HG03460 (cell line): ENCODE data around the gene PALD1.

Source experiments
- ATAC-seq: cut with Tn5 transposase; IDR thresholded peaks from one replicate; pipeline ENCODE4 v1.9.1; 2021; ENCODE audit not compliant: unreplicated experiment

Gene PALD1

GRCh38 chr10:70478191-70479164, at the start of gene PALD1:
Gene PALD1, plus strand, starts transcription at chr10:70478767. Its CDS starts 47,185 bp downstream, at chr10:70525952.
- no peak for ATAC-seq

- ATAC-seq = no peak
Measured at GRCh38 chr10:70430493-70431445, 47.8 kb upstream of the PALD1 start.

GRCh38 chr10:70432101-70432500, 46.5 kb upstream of the PALD1 start:
- ATAC-seq = no peak

DNA sequence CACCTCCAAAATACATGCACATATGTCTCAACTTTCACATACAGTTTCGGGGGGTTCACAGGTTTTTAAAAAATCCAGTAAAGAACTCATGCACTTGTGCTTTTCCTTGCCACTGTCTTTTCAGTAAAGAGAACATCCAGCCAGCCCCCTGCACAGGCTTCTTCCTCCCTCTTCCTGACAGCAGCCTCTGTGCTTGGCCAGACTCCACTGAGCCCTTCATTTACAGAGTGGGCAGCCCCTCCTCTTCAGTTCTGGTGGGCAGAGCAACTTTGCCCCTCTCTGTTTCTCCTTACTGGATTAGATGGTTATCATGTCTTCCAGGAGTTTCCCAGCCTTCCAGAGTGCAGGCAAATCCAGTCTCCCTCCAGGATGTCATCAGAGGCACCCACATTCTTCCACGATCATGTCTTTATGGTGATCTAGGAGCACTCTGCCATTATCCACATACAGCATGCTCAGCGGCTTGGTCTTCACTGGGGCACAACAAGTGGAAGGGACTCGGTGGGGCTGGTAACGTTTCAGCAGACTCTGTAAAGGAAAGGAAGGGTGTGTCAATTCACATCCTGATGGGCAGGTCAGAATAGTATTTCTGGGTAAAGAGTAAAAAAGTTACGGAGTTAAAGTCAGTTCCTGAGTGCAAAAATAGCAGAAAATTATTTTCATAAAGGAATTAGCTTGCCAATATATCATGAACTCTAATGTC, 45.9 kb upstream of the PALD1 start:
- ATAC-seq = no peak

GRCh38 chr10:70433581-70434280, 44.8 kb upstream of the PALD1 start:
- ATAC-seq = no peak

DNA sequence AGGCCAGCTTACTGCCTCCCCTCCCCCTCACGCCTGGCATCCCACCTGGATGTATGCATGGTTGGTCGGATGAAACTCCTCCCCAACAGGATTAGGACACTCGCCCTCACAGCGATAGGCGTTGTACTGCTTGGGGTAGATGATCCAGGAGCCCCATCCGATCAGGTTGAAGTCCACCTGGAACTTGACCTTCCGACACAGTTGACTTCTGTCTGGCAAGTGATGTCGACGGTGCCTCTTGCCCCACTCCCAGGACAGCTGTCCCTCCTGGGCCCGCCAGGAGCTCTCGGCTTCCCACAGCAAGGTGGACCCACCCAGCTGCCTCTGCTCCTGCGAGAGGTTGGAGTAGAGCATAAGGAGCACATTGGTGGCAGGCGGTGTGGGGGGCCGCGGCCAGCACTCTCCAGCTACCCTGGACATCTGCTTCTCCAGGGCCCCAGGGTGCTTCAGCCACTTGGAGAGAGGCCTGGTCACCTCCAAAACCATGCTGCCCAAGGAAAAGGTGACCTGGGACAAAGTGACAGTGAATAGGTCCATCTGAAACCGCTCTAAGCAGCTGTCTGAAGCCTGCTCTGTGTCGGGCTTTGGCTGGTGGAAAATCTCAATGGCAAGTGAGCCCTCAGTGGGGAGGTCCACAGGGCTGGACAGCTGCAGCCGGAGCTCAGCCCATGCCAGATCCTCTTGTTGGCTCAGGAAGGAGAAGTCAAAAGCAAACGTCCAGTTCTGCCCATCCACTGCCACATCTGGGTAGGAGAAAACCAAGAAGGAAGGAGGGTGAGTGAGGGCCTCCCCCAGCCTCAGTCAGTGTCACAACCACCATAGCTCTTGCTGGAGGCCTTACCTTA, 43.1 kb upstream of the PALD1 start:
- no peak for ATAC-seq

DNA sequence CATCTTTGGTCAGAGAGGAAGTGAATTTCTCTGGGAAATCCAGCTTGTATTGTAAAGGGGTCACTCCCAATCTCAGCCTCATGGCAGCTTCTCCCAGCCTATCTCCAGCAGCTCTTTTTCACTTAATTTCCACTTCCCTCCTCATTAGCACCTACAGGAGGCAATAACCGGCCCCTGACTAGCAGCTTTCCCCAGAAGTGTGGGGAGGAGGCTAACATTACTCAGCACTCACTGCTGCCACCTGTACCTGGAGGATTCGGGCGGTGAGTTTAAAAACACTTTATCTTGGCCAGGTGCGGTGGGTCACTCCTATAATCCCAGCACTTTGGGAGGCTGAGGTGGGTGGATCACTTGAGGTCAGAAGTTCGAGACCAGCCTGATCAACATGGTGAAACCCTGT, 40.8 kb upstream of the PALD1 start:
- no peak for ATAC-seq

DNA sequence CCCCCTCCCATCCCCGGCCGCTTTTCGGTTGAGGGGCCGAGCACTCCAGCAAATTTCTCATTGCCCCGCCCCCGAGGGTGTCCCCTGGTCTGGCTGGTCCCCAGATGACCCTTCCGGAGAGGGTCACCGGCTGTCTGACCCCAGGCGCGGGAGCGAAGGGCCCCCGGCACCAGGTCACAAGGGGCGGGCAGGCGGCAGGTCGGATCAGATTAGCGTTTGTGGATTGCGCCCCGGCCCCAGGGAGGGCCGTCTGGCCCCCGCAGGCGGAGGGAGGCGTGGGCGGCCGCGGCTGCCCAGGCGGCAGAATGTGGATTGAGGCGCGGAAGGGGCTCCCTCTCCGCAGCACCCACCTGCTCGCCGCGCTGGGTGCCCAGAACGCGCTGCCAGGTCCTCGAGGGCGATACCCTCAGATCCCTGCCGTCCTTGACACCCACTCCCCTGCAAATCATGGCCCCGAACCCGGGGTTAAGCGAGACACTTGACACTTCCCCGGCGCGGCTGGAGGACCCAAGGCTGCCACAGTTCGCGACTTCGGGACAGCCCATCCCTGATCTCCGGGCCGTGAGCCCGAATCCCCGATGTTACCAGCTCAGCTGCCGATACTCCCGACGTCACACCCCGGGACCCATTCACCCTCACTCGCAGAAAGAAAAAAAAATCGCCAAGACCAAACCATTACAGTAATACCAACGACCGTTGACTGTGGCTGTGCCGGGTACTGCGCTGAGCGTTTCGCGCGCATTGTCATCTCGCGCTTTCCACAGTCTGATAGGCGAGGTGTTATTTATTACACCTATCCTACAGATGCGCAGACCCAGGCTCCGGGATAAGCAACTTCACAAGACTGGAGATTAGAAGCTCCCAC, 38.0 kb upstream of the PALD1 start:
- ATAC-seq = no peak

DNA sequence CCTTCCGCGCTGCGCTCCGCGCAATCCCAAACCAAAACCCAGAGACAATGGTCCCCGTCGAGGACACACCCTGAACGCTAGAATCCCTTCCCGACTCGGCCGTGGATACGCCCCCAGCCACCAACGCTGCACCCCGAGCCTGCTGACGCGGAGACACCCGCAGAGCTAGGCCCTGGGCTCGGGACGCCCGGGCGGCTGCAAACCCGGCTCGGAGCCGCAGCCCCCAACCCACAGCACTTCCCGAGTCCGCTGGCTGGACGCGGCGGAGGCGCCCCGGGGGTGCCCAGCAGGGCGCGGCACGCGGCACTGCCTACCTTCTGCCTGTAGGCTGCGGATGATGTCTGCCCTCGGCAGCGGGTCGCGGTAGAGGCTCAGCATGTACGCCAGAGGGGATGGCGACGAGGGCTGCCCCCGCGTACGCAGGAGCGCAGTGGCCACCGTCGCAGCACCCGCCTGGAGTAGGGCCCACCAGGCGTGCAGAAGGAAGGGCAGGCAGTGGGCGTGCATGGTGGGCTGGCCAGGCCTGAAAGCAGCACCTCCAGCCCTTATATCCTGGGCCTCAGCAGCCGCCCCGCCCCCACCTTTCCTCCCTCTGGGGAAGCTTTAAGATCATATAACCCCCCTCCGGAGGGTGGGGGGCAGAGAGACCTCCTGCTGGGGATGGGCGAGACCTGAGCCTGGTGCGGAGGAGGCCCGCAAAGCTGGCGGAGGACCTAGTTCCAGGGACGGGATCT, 37.2 kb upstream of the PALD1 start, which contains the start of gene NODAL:
NODAL (minus strand) TSS at position 521 of the 734 bp plus-strand sequence; CDS start at position 507, 14 bp downstream.
- no peak for ATAC-seq

DNA sequence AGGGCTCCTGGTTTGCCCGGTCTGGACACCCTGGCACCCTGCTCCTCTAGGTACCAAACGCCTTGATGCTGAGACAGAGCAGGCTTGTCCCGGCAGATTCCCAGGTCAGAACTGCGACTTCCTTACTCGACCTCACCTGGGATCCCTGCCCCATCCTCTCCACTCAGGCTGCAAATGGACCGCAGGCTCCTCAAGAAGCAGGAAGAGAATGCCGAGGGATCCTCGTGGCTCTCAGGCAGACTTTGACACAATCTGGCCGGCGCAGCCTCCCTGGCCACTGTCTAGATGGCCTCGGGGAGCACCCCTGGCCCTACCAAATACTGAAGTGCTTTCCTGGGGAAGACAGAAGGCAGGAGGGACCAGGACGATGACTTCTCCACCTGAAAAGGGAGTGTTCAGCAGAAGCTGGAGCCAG, 36.7 kb upstream of the PALD1 start:
- no peak for ATAC-seq

DNA sequence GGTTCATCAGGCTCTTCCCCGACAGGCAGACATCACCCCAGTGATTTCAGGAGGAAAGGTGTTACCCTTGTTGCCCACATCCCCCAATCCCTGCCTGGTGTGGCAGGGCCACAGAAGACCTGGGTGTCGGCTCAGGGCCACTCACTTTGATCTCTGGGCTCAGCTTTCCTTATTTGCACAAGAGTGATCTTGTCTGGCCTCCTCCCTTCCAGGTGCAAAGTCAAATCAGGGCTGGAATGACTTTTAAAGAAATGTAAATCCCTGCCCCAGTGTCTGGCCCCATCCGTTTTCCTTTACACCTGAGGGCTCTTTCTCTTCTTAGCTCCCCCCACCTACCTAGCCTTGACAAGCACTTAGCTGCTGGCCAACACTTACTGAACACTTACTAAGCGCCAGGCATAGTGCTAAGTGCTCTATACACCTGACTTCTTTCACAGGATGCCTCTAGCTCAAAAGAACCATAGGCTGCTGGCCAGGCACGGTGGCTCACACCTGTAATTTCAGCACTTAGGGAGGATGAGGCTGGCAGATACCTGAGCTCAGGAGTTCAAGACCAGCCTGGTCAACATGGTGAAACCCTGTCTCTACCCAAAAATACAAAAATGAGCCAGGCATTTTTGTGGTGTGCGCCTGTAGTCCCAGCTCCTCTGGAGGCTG, 36.1 kb upstream of the PALD1 start:
- no peak for ATAC-seq

GRCh38 chr10:70444744-70445143, 33.8 kb upstream of the PALD1 start:
- ATAC-seq = no peak

DNA sequence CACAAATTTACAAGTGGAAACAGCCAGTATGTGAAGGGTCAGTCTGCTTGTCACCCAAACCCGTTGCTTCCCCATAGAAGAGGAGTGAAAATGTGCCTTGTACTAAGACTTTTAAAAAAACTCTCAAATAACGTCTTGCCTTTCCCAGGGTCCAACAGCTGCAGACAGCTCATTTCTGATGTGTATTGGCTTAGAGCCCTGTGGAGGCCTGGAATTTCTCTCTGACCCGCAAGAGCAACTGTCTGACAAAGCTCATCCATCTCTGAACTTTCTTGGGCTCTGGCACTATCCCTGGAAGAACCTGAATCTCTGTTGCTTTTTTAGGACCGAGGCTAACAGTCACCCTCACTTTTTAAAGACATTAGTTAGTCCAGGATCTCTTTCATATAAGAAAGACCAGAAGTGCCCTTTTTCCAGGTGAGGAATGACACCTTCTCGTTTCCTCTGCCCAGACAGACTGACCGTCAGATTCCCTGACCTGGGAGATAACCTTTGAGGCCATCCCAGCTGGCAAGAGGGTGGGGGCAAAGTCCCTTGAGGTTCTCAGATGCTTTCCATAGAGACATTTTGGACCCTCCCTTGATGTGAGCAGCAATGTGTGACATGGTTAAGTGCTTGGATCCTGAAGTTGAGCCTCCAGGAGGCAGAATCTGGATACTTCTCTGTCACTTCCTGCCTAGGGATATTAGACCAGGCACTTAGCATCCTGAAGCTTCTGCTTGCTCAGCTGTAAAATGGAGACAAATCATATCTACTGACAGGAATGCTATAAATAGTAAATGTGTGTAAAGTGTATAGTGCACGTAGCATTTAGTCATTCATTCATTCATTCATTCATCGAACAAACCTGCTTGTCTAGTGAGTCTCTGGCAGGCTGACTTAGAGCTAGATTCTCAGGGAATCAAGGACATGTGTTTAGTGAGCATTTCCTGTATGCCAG, 32.6 kb upstream of the PALD1 start:
- ATAC-seq = no peak

DNA sequence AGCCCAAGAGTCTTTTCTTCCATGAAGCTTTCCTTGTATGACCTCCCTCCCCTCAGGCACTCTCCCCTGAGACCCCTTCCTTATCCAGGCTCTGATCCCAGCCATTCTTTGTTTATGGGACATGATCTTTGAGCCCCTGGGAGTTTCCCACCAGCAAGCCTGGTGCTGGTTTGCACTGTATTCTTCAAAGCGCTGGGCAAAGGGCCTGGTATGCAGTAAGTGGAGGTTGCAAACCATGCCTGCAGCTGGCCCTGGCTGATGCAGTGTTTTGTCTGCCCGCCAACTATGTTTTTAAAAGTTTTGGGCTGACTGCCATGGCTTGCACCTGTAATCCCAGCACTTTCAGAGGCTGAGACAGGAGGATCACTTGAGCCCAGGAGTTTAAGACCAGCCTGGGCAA, 30.3 kb upstream of the PALD1 start:
- no peak for ATAC-seq

DNA sequence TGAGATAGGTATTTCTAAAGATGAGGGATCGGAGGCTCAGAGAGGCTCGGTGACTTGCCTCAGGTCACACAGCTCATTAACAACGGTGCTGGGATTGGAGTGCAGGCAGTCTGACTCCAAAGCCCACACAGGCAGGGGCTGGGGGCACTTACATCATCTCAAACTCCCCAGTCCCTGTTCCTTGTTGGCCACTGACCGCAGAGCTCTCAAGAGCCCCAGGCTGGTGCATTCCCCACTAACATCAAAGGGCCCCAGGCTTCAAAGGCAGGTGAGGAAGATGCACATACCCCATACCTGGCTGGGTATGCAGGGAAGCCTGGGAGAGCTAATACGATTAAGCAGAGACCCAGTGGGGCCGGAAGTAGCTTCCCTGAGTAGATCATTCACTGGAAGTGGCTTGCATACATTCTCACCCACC, 23.3 kb upstream of the PALD1 start:
- no peak for ATAC-seq

GRCh38 chr10:70456164-70456563, 22.4 kb upstream of the PALD1 start:
- no peak for ATAC-seq
